ENCODE results near the gene MAP3K13.

The MAP3K13 gene, protein sequence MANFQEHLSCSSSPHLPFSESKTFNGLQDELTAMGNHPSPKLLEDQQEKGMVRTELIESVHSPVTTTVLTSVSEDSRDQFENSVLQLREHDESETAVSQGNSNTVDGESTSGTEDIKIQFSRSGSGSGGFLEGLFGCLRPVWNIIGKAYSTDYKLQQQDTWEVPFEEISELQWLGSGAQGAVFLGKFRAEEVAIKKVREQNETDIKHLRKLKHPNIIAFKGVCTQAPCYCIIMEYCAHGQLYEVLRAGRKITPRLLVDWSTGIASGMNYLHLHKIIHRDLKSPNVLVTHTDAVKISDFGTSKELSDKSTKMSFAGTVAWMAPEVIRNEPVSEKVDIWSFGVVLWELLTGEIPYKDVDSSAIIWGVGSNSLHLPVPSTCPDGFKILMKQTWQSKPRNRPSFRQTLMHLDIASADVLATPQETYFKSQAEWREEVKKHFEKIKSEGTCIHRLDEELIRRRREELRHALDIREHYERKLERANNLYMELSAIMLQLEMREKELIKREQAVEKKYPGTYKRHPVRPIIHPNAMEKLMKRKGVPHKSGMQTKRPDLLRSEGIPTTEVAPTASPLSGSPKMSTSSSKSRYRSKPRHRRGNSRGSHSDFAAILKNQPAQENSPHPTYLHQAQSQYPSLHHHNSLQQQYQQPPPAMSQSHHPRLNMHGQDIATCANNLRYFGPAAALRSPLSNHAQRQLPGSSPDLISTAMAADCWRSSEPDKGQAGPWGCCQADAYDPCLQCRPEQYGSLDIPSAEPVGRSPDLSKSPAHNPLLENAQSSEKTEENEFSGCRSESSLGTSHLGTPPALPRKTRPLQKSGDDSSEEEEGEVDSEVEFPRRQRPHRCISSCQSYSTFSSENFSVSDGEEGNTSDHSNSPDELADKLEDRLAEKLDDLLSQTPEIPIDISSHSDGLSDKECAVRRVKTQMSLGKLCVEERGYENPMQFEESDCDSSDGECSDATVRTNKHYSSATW

DNA sequence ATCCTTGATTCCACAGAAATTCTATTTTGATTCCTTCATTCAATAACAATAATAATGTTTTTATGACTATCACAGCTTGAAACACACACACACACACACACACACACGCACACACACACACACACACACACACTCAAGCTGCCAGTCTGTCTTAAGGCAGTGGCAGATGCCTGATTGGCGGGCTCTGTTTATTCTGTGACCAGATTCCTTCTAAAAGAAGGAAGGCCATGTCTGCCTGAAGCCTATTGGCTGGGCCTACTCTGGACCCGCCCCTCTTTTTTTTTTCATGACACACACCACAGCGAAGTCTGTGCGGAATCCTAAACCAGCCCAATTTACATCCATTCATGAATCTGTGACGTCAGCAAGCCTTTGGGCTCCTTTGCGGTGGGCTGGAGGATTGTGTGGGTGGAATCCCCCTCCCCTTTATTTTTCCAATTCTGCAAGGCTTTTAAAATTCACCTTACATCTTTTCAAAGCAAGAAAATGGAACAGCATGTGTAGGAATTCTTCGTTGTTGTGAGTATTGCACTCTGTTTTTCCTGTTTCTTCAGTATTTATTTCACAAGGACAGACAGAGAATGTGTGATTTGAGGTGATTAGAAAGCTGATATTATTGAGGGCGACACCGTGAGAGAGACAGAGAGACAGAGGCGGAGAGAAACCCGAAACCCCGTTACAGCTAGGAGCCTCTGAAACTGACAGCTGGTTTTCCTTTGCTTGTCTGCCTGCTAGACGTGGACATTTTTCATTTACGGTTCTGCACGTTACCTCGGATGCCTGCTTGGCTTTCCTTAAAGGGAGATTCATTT lies at the start of gene MAP3K13:
MAP3K13 (plus strand) TSS at position 287 of the 812 bp plus-strand sequence. CDS start 65,446 bp downstream, outside the sequence.
- H2AFZ ChIP-seq (ENCODE audit: low read depth) = peak within 1 kb of the TSS; percentile 71
- peaks cover 31% of the 10 kb centered on the region for H3K79me2 ChIP-seq (ENCODE audit: insufficient read depth, low read depth)
- peak within 1 kb of the TSS; percentile 91 for H3K4me3 ChIP-seq (IDR thresholded peaks at IDR 0.05; ENCODE audit: insufficient read depth, low read depth, low read length)
- peak within 1 kb of the TSS; percentile 95 for H3K4me2 ChIP-seq
- no peaks in the 10 kb centered on the region for H4K20me1 ChIP-seq (ENCODE audit: insufficient read depth)
- TF ChIP-seq, protein P1, sequence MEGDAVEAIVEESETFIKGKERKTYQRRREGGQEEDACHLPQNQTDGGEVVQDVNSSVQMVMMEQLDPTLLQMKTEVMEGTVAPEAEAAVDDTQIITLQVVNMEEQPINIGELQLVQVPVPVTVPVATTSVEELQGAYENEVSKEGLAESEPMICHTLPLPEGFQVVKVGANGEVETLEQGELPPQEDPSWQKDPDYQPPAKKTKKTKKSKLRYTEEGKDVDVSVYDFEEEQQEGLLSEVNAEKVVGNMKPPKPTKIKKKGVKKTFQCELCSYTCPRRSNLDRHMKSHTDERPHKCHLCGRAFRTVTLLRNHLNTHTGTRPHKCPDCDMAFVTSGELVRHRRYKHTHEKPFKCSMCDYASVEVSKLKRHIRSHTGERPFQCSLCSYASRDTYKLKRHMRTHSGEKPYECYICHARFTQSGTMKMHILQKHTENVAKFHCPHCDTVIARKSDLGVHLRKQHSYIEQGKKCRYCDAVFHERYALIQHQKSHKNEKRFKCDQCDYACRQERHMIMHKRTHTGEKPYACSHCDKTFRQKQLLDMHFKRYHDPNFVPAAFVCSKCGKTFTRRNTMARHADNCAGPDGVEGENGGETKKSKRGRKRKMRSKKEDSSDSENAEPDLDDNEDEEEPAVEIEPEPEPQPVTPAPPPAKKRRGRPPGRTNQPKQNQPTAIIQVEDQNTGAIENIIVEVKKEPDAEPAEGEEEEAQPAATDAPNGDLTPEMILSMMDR (conservative IDR thresholded peaks at IDR 0.05; ENCODE audit: low read depth, low read length) = no peak
- H3K9ac ChIP-seq = peak within 1 kb of the TSS; percentile 62
- peaks cover 38% of the 10 kb centered on the region for H3K4me1 ChIP-seq (ENCODE audit: low read depth, poor library complexity, severe bottlenecking)
- no peaks in the 10 kb centered on the region for H3K27me3 ChIP-seq (ENCODE audit: insufficient read depth, low read depth)
- H3K36me3 ChIP-seq (ENCODE audit: insufficient read depth) = no peaks in the 10 kb centered on the region
- peak within 1 kb of the TSS; percentile 84 for H3K27ac ChIP-seq

DNA sequence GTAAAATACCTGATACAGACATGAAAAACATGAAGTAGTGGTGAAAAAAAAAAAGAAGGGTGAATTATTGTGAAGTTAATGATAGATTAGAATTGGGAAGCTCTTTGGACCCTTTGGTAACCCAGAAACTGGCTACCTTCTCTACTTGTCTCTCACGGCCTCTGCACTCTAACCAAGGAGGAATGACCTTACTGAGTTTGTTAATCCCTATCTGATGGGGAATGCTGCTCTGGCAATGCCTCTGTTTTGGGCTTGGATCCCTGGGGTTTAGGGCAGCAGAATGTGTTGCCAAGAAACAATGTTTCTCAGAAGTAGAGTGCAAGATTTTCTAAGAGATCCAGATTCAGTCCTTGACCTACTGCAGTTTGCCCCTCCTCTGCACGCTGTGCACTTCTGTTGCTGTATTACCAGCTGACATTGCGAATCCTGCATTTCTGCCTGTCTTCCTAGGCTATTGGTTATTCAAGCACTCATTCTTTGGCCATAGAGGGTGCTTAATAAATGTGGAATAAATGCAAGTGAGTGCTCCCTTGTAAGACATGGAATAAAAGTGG lies 49.2 kb upstream of the MAP3K13 start:
- Histone ChIP-seq H3K4me2 (no peak overlapping the region), H2AFZ (ENCODE audit: low read depth) (no peak overlapping the region), H3K4me1 (ENCODE audit: low read depth, poor library complexity, severe bottlenecking) (peaks cover 33% of the 10 kb centered on the region), H4K20me1 (ENCODE audit: insufficient read depth) (no peaks in the 10 kb centered on the region), H3K27ac (no peak overlapping the region), H3K4me3 (IDR thresholded peaks at IDR 0.05; ENCODE audit: insufficient read depth, low read depth, low read length) (no peak overlapping the region), H3K9ac (no peak overlapping the region), H3K79me2 (ENCODE audit: insufficient read depth, low read depth) (no peaks in the 10 kb centered on the region), H3K36me3 (ENCODE audit: insufficient read depth) (no peaks in the 10 kb centered on the region), H3K27me3 (ENCODE audit: insufficient read depth, low read depth) (no peaks in the 10 kb centered on the region)
- TF ChIP-seq, protein P1 (conservative IDR thresholded peaks at IDR 0.05; ENCODE audit: low read depth, low read length) = no peak

DNA sequence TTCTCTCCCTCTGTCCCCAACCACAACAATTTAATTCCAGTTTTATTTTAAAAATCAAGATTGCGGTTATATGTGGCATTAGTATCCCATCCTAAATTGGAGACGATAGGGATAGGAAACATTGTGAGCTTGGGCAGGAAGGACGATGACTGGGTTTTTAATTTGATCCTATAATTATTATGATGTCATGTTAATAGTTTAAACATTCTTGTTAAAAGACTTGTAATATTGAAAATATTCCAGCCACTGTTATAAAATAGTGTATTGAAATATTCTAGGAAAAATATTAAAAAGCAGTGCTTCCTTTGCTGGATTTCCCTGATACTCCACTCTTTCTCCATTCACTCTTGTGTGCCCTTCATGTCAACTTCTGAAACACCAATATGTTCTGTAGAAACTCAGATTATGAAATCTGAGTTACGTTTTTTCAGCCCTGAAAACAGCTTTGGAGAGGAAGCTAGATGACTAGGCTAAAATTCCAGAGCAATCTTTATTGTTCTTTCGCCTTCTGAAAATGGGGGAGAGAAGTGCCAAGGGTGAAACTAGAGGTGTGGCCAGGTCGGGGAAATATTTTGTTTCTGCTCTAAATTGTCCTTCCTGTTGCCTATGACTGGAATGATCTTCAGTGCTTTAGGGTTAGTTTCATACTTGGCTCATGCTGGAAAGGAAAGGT lies 46.1 kb upstream of the MAP3K13 start:
- TF ChIP-seq, protein P1 (conservative IDR thresholded peaks at IDR 0.05; ENCODE audit: low read depth, low read length) = no peak
- no peaks in the 10 kb centered on the region for H3K36me3 ChIP-seq (ENCODE audit: insufficient read depth)
- H3K4me3 ChIP-seq (IDR thresholded peaks at IDR 0.05; ENCODE audit: insufficient read depth, low read depth, low read length) = peak overlapping the region; percentile 80
- peak overlapping the region; percentile 50; the same call in 1 of the 2 replicates for H3K9ac ChIP-seq
- peak overlapping the region; percentile 91 for H3K4me2 ChIP-seq
- no peaks in the 10 kb centered on the region for H3K27me3 ChIP-seq (ENCODE audit: insufficient read depth, low read depth)
- peak overlapping the region; percentile 77 for H3K27ac ChIP-seq
- no peaks in the 10 kb centered on the region for H4K20me1 ChIP-seq (ENCODE audit: insufficient read depth)
- H2AFZ ChIP-seq (ENCODE audit: low read depth) = peak overlapping the region; percentile 69
- peaks cover 41% of the 10 kb centered on the region for H3K4me1 ChIP-seq (ENCODE audit: low read depth, poor library complexity, severe bottlenecking)
- no peaks in the 10 kb centered on the region for H3K79me2 ChIP-seq (ENCODE audit: insufficient read depth, low read depth)
